ENCODE data around the gene LDLRAD2.

Gene LDLRAD2

GRCh38 chr1:21794656-21795055 is 17.4 kb upstream of the LDLRAD2 start:
- H3K4me3 ChIP-seq (ENCODE audit: low read depth, low read length), result no peak overlapping the region
- no peak for TF ChIP-seq CTCF (IDR thresholded peaks at IDR 0.05; ENCODE audit: control insufficient read depth, extremely low read depth, insufficient read depth)
- no peak for DNase-seq (ENCODE audit: low read depth)

GRCh38 chr1:21795075-21795474 is 17.0 kb upstream of the LDLRAD2 start:
- DNase-seq (ENCODE audit: low read depth), result no peak
- no peak for TF ChIP-seq CTCF (IDR thresholded peaks at IDR 0.05; ENCODE audit: control insufficient read depth, extremely low read depth, insufficient read depth)
- H3K4me3 ChIP-seq (ENCODE audit: low read depth, low read length), result no peak overlapping the region

- H3K4me3 ChIP-seq (ENCODE audit: low read depth, low read length), result no peak overlapping the region
- no peak for DNase-seq (ENCODE audit: low read depth)
- TF ChIP-seq CTCF (IDR thresholded peaks at IDR 0.05; ENCODE audit: control insufficient read depth, extremely low read depth, insufficient read depth), result no peak
These were observed 12.3 kb upstream of the LDLRAD2 start for GRCh38 chr1:21799730-21800129.

GRCh38 chr1:21801100-21801499 is 11.0 kb upstream of the LDLRAD2 start:
- no peak for DNase-seq (ENCODE audit: low read depth)
- no peak for TF ChIP-seq CTCF (IDR thresholded peaks at IDR 0.05; ENCODE audit: control insufficient read depth, extremely low read depth, insufficient read depth)

GRCh38 chr1:21804536-21804935 is 7.5 kb upstream of the LDLRAD2 start:
- DNase-seq (ENCODE audit: low read depth), result no peak
- no peak for TF ChIP-seq CTCF (IDR thresholded peaks at IDR 0.05; ENCODE audit: control insufficient read depth, extremely low read depth, insufficient read depth)
- H3K4me3 ChIP-seq (ENCODE audit: low read depth, low read length), result no peak overlapping the region

More at GRCh38 chr1:21801100-21801499, 11.0 kb upstream of the LDLRAD2 start:
- H3K4me3 ChIP-seq (ENCODE audit: low read depth, low read length), result no peak overlapping the region

- H3K4me3 ChIP-seq (ENCODE audit: low read depth, low read length), result no peak overlapping the region
- no peak for TF ChIP-seq CTCF (IDR thresholded peaks at IDR 0.05; ENCODE audit: control insufficient read depth, extremely low read depth, insufficient read depth)
- DNase-seq (ENCODE audit: low read depth), result no peak
These were observed 1.5 kb downstream of the LDLRAD2 start for GRCh38 chr1:21813542-21813941.

- no peak overlapping the region for H3K4me3 ChIP-seq (ENCODE audit: low read depth, low read length)
- no peak for DNase-seq (ENCODE audit: low read depth)
- TF ChIP-seq CTCF (IDR thresholded peaks at IDR 0.05; ENCODE audit: control insufficient read depth, extremely low read depth, insufficient read depth), result no peak
These were observed 2.3 kb downstream of the LDLRAD2 start for GRCh38 chr1:21814241-21814918.

Data from LNCaP clone FGC (cell line).